ENCODE data around the gene MMP24.
"Not testable (repeated sequence)": the region's sequence is repeated elsewhere in the genome, so short reads cannot be mapped to it uniquely, and the experiment has no call there.

Gene MMP24

DNA sequence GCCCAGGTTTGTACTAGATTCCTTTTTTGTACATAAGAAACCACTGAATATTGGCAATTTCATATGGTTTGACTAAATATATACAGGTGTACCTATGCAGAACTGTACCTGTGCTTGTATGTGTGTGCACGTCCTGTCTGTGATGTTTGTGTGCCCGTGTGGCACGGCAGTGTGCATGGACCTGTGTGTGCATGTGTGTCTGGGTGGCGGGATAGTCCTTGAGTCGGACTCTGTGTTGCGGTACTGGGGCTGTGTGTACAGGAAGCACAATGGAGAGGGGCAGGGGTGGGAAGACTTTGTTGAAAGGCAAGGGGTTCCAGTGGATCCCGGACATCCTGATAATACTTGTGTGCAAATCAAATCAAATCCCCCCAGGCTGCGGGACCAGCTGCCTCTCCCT lies 69.2 kb downstream of the MMP24 start:
- DNase-seq: no peak

DNA sequence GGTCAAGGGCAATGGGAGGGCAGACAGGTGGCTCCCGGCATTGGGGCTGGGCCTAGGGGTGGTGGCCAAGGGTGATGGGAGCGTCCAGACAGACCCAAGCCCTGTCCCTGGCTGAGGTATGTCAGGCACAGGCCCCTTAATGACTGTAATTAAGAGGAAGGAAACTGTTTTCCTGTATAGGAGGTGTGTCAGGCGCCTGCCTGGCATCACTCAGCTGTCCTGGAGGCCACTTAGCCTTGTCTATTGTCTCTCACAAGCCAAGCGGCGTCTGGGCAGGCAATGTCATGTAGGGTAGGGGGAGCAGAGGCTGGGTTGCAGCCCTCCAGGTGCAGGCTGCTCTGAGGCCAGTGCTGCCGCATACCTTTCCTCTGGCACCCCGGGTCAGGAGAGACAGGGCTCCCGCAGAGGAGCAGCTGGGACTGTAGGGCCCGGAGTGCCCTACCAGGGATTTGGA lies 69.6 kb downstream of the MMP24 start:
- no peak for DNase-seq

GRCh38 chr20:35297155-35297554 lies 70.7 kb downstream of the MMP24 start:
- DNase-seq: no peak

DNA sequence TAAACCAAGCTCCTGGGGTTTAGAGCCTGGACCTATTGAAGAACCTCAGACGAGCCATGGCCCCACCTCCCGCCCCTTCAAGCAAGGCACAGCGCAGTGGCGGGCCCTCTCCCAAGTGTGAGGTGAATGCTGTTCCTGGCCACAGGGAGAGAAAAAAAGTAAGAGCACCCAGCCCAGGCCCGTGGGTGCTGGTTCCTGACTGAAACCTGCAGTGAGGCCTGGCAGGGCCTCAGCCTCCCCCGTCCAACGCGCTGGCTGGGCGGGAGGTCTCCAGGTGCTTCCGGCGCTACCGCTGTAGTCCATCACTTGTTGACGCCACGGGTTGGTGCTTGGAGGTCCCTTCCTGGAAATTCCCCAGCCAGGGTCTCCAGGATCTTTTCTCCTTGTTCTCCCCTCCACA lies 71.2 kb downstream of the MMP24 start:
- DNase-seq: no peak

DNA sequence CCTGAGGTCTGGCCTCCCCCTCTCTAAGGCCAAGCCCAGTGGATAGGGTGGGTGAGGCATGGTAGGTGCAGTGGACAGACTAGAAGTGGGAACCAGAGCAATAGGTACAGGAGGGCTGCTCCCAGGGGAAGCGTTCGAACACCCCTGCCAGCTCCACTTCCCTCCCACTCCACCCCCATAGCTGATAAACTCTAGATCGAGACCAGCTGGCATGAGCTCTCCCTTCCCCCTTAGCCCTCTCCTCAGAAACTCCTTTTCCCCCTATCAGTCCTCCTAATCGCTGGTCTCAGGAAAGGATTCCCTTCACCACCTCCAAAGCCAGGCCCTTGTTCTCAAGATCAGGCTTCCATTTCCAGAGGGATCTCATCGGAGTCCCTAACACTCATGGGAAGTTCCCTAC lies 71.8 kb downstream of the MMP24 start:
- DNase-seq: no peak

- DNase-seq: no peak
Measured at GRCh38 chr20:35299780-35300179, 73.3 kb downstream of the MMP24 start.

DNA sequence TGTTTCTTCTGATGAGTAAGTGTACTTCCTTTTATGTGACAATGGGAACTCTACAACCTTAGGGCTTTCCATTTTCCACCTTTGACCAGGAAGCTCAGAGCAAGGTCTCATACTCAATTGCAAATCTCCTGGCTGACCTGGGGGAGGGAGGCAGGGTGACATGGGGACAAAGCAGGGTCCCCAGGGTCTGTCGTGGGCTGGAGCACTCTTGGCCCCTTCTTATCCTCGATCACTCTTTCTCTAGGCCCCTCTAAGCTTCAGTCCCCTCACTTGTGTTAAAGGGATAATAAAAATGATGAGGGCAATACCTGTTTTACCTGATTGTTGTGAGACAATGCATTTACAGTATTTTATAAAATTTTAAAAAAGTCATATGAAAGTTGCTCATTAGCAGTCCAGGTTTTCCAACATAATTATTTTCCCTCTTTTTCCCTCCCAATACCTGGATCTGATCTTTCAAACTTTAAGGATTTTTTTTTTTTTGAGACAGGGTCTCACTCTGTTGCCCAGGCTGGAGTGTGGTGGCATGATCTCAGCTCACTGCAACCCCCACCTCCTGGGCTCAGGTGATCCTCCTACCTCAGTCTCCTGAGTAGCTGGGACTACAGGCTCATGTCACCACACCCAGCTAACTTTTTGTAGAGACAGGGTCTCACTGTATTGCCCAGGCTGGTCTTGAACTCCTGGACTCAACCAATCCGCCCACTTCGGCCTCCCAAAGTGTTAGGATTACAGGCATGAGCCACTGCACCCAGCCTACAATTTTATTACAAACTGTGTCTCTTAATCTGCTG lies 74.2 kb downstream of the MMP24 start:
- DNase-seq: no peak

- DNase-seq: no peak
Measured at GRCh38 chr20:35301426-35301825, 74.9 kb downstream of the MMP24 start.

DNA sequence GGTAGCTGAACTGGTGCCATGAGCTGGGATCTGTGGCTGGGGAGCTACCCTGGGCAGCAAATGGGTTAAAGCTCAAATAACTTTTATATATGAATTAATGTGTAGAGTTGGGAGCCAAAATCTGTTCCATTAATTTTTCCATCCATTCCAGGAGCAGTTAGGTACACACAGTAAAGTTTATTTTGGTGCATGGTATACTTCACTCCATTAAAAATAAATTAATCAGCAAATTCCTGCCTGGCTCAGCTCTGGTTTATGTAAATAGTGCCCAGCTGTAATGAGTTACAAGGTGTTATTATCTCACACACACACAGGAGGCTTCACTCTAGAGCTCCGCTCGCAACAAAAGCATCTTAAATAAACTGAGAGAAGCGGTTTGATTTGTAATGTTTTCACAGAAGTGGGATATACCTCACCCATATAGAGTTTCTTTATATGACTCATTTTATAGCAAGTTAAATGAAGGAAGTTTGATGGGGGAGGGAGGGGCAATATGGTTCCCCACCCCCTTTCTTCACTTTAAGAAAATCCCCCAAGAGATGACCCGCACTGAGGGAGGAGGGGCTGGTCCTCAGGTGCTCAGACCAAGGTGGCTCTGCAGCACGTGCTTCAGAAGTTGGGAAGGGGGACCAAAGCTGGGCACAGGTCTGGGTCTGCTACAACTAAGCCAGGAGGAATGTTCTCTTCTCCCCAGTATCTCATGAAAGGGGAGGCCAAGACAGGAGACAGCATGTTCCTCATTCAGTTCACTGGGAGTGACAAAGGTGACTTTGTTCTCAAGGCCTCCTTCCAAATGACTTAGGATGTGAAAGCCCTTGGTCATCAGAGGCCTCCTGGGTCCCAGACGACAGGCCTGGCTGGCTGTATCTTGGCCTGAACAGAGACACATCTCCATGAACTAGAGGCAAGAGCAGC lies 76.2 kb downstream of the MMP24 start:
- DNase-seq: no peak

DNA sequence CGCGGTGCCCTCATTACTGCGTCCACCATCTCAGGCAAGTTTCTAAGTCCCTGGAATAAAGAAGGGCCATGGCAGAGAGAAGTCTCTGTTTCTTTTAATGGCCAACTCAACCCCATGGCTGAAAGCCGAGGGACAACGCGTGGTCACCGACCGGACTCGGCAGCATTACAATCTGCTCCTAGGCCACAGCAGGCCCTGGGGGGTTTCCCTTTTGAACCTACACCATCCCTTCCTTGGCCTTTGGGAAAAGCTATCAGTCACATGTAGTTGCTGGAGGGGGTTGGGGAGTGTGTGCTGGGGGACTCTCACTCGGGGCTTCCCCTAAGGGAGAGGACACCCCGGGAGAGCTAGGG lies 76.9 kb downstream of the MMP24 start:
- DNase-seq: no peak

DNA sequence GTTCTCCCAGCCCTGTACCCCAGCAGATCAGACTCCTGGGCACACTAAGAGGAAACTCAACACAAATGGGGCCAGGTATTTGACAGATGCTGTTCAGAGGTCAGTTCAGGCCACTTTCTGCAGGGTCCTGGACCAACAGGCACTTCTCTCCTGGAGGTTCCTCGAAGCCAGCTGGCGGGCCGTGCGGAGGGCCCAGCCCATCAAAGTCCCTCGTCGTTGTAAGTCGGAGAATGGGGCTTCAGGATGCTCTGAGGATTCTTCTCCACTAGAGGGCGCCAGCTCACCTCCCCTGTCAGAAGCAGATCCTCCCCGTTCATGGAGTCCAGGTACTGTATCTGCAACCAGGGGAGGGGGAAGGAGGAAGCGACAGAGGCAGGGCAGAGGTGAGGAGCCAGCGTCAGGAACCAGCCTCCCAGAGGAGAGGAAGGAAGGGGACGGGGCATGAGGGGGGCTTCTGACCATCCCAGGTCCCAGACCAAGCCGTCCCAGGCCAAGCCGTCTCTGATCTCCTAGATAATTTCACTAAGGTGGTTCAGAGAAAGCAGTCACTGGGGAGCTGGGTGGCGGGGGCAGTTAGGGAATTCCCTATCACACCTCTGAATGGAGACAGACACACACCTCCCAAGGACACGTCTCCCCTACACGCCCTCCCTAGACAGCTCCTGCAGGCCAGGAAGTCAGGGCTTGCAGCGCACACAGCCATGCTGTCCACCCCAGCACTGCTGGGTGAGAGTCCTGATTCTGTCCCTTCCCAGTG lies 77.4 kb downstream of the MMP24 start:
- DNase-seq: peak; percentile 56 to 86 (median 74)

DNA sequence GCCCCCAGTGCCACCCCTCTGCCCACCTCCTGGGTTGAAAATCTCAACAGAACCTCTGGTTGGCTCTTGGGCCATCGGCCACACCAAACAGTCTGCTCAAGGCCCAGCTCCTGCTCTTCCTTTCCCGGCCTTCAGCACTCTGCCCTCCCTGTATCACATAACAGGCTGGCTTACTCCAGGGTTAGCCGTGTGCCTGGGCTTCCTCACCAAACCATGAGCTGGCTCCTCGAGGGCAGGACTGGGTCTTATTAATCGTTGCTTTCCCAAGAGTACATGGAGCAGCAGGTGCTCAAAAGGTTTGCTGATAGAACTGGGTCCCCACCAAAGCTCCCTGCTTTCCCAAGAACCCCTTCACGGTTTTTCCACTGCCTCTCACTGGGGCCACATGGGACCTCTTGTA lies 78.5 kb downstream of the MMP24 start:
- DNase-seq: no peak

DNA sequence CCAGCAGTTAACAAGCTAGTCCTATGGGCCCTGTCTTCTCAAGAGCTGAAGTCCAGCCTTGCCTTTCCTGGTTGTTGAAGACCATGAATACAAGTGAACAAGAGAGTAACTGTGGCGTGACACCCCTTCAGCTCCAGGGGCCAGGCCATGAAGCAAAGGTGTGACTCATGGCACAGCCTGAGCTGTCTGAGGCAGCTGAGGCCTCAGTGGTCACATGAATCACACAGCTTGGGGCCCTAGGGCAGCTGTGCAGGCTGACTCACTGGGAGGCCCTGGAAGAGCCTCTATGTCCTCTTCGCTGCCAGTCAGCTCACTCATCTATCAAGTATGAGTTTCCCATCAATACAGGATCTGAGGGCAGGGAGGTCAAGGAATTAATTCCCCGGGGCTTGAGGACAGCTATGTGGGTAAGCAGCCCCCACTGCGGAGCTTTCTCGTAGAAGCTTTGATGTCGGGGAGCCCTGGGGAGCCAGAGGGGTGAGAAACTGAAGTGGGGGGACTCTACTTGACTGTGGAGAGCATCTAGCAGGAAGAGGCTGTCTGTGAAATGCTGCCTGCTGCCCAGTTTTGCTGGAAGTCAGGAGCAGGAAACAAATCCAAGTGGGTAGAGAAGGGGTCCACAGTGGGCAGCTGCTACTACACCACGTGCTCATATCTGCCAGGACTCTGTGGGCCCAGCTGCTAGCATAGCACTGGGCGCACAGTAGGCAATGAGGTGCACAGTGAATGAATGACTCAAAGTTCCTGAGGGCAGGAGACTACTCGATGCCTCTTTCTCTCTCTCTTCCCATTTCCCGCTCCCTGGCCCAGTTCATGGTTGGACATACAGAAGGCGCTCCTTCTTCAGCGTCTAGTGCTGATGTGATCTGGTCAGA lies 79.4 kb downstream of the MMP24 start:
- DNase-seq: no peak

DNA sequence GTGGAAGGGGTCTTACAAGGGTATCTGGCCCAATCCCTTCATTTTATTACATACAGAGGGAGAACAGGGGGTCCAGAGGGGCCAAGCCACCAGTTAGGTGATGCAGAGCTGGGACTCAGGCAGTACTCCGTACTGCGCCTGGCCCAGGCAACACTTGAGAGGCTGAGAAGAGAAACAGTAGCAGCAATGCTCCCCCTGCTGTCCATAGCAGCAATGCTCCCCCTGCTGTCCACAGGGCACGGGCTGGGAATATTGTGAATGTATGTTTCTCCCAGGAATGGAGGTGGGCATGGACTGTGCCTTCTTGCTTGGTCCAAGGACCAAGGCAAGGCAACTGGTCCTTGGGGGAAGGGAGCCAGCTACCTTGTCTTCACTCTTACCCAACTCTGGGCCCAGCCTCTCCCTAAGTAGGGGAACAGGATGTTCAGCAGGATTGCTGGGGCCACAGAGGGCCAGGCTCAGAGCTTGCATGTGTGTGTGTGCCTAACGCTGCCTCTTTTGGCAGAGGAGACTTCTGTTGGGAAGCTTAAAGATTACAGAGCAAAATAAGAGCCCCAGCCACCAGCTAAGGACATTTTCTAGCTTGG lies 80.5 kb downstream of the MMP24 start:
- DNase-seq: peak in 3 of 6 experiments; percentile 2 to 4 (median 2)

GRCh38 chr20:35307666-35308653 lies 81.5 kb downstream of the MMP24 start:
- DNase-seq: no peak

DNA sequence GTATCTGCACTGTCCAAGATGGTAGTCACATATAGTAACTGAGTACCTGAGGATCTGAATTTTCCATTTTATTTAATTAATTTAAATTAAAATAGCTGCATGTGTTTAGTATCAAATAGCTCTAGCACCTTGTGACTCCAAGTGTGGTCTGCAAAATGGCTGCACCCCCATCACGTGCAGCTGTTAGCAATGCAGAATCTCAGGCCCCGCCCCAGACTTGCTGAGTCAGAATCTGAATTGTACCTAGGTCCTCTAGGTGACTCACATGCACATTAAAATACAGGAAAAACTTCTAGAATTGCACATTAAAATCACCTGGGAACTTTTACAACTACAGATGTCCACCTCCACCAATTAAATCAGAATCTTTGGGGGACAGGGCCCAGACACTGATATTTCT lies 84.9 kb downstream of the MMP24 start:
- DNase-seq: no peak

GRCh38 chr20:35311822-35312221 lies 85.3 kb downstream of the MMP24 start:
- DNase-seq: no peak

- no peak for DNase-seq
Measured at GRCh38 chr20:35312318-35312717, 85.8 kb downstream of the MMP24 start.

DNA sequence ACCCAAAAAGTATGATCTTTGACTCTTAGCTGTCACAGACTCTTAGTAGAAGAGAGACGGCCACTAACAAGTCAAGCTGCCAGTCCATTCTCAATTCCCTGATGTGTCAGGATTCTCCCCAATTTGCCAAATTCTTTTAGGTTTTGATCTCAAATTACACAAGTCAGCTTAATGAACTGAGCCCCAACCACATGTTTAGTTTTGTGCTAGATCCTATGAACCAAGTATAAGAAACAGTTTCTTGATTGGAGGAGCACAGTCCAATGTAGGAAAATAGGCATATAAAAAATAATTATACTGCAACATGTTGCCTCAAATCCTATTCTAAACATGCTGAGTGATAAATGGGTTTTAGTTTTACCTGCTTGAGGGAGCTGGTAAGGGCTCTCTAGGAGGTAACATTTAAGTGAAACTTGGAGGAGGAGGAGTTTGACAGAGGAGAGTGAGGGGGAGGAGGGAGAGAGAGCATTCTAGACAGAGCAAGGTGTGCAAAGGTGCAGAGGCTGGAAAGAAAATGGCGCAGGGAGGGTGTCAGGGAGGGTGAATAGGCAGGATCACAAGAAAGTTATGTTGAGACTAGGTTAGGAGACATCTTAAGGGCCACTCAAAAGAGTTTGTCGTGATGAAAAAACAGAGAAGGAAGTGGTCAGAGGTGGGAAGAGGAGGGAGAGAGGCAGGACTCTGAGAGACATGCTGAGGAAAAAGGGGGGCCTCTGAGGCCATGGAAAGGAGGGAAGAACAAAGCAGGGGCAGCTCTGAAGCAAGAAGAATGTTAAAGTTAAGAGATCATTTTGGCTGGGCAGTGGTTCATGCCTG lies 88.5 kb downstream of the MMP24 start:
- DNase-seq: no peak

- not testable (repeated sequence) for DNase-seq
Measured at GRCh38 chr20:35315632-35316020, 89.1 kb downstream of the MMP24 start.

Data from stimulated activated naive CD4-positive, alpha-beta T cell (primary cell).